A549 (cell line): Measurements from ENCODE around the gene PIBF1.

Experiments used
- E2F6 ChIP-seq: IDR thresholded peaks from 2 replicates; pipeline ENCODE4 v1.6.1; 2012; ENCODE audit warnings: low read depth, borderline replicate concordance
- RAD21 ChIP-seq, 2 experiments: fragments of >200 bp in 1 of 2; sonication (Bioruptor Twin) in 1 of 2; formaldehyde crosslinking in 1 of 2; IDR thresholded peaks in 1 of 2; conservative IDR thresholded peaks in 1 of 2; 2 replicates in 1 of 2; 3 replicates in 1 of 2; pipeline ENCODE4 v1.6.1; 2012 to 2018; ENCODE audit warnings: inconsistent platforms in 1 of 2
- REST ChIP-seq: fragments of 200-600 bp; sonication (generic); IDR thresholded peaks from 2 replicates; pipeline ENCODE4 v1.6.1; 2016; ENCODE audit warnings: antibody characterized with exemption, mild to moderate bottlenecking, moderate library complexity
- TF ChIP-seq, protein P1 (sequence below): fragments of >200 bp; sonication (Bioruptor Twin); formaldehyde crosslinking; IDR thresholded peaks from 3 replicates; pipeline ENCODE4 v1.5.1; 2016

GRCh38 chr13:72737033-72737432 lies 44.9 kb upstream of the PIBF1 start:
- TF ChIP-seq RAD21 (conservative IDR thresholded peaks at IDR 0.05 in 1 of 2, IDR thresholded peaks at IDR 0.05 in 1 of 2) (no peak), E2F6 (no peak), REST (no peak)
- TF ChIP-seq, protein P1, sequence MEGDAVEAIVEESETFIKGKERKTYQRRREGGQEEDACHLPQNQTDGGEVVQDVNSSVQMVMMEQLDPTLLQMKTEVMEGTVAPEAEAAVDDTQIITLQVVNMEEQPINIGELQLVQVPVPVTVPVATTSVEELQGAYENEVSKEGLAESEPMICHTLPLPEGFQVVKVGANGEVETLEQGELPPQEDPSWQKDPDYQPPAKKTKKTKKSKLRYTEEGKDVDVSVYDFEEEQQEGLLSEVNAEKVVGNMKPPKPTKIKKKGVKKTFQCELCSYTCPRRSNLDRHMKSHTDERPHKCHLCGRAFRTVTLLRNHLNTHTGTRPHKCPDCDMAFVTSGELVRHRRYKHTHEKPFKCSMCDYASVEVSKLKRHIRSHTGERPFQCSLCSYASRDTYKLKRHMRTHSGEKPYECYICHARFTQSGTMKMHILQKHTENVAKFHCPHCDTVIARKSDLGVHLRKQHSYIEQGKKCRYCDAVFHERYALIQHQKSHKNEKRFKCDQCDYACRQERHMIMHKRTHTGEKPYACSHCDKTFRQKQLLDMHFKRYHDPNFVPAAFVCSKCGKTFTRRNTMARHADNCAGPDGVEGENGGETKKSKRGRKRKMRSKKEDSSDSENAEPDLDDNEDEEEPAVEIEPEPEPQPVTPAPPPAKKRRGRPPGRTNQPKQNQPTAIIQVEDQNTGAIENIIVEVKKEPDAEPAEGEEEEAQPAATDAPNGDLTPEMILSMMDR = no peak
